Natural killer cell (primary cell): Measurements from ENCODE around the gene OSCAR. TPM values are rescaled to one million over a fixed set of nuclear protein-coding genes. Genes with fewer than 3 reads are reported as not detected.

Experiments used
- ATAC-seq, 3 donors: fragments of 150-1000 bp in 2 of 3; fragments of 200-7000 bp in 1 of 3; cut with Tn5 transposase; 1 replicate in 1 of 3; 2 replicates in 2 of 3; pipeline ENCODE4 v1.10.0; 2021; ENCODE audit warnings: mild to moderate bottlenecking in 2 of 3, moderate library complexity in 2 of 3
- DNase-seq, 2 donors: peaks; one replicate each; pipeline versions ENCODE4 v3.0.0 to v3.0.0-alpha.2; 2013 to 2021; ENCODE audit warnings: mixed read lengths in 1 of 2
- H3K27ac ChIP-seq: one replicate; pipeline ENCODE4 v1.5.1; 2013; ENCODE audit warnings: mild to moderate bottlenecking, low read length
- H3K27me3 ChIP-seq: one replicate; pipeline ENCODE4 v1.6.1; 2013; ENCODE audit warnings: low read length; ENCODE audit not compliant: control insufficient read depth, insufficient read depth
- H3K36me3 ChIP-seq: one replicate; pipeline ENCODE4 v1.6.1; 2013; ENCODE audit warnings: low read length; ENCODE audit not compliant: control insufficient read depth, insufficient read depth
- H3K4me1 ChIP-seq: one replicate; pipeline ENCODE4 v1.6.1; 2013; ENCODE audit warnings: low read length; ENCODE audit not compliant: control insufficient read depth, insufficient read depth
- H3K4me3 ChIP-seq: one replicate; pipeline ENCODE4 v1.5.1; 2013; ENCODE audit warnings: low read length
- H3K9me3 ChIP-seq: one replicate; pipeline ENCODE4 v1.6.1; 2013; ENCODE audit warnings: low read length; ENCODE audit not compliant: control insufficient read depth, insufficient read depth
- H3K27ac Mint-ChIP-seq, 2 donors: one replicate each; pipeline ENCODE4 v1.8.0; 2022; ENCODE audit warnings: mild to moderate bottlenecking in 2 of 2, mixed read lengths in 2 of 2, moderate library complexity in 1 of 2
- H3K27me3 Mint-ChIP-seq, 2 donors: one replicate each; pipeline ENCODE4 v1.8.0; 2022; ENCODE audit warnings: low read depth in 2 of 2, mixed read lengths in 2 of 2
- H3K36me3 Mint-ChIP-seq: one replicate; pipeline ENCODE4 v1.8.0; 2022; ENCODE audit warnings: mixed read lengths
- H3K4me1 Mint-ChIP-seq, 2 donors: one replicate each; pipeline ENCODE4 v1.8.0; 2022; ENCODE audit warnings: mixed read lengths in 2 of 2
- H3K4me3 Mint-ChIP-seq: one replicate; pipeline ENCODE4 v1.8.0; 2022; ENCODE audit warnings: mild to moderate bottlenecking, moderate library complexity, mixed read lengths
- H3K9me3 Mint-ChIP-seq, 2 donors: one replicate each; pipeline ENCODE4 v1.8.0; 2022; ENCODE audit warnings: mixed read lengths in 2 of 2
- CTCF ChIP-seq: fragments of 200-600 bp; IDR thresholded peaks from one replicate; pipeline ENCODE4 v1.8.0; 2022; ENCODE audit warnings: antibody characterized with exemption
- WGBS: methylation state at CpG from one replicate; pipeline ENCODE4 v1.1.7; 2013; ENCODE audit warnings: missing lambda C conversion rate; ENCODE audit not compliant: insufficient coverage; 5-methylcytosine and 5-hydroxymethylcytosine counted together
- intact Hi-C: fragments of 100-400 bp; cut with micrococcal nuclease; formaldehyde crosslinking; loops from one replicate; pipeline ENCODE4 v1.14.2; 2022
- total RNA-seq, 4 donors: library from RNA; stranded (reverse); fragments of 120-200 nt in 1 of 4; gene quantifications; one replicate each; pipeline versions ENCODE4 v1.2.3 to v1.2.4, GENCODE V29; 2013 to 2022

Gene OSCAR
- total RNA-seq, 3 donors from 2014 or later (not counting 1 experiment from before 2014, with no cell fraction given) = 2.3 to 5.4 (median 4.4) TPM

- Mint-ChIP-seq H3K36me3 (no peaks in the 10 kb centered on the region), H3K4me3 (no peak overlapping the region), H3K9me3 (no peaks in the 10 kb centered on the region), H3K27me3 (peaks cover 0 to 7% of the 10 kb centered on the region in 2 donors), H3K4me1 (no peaks in the 10 kb centered on the region), H3K27ac (no peak overlapping the region)
- Histone ChIP-seq H3K9me3 (no peaks in the 10 kb centered on the region), H3K4me3 (no peak overlapping the region), H3K4me1 (no peaks in the 10 kb centered on the region), H3K27me3 (no peaks in the 10 kb centered on the region), H3K36me3 (no peaks in the 10 kb centered on the region), H3K27ac (no peak overlapping the region)
- WGBS = 90% methylated on average over 9 of the region's 10 CpGs
- intact Hi-C loops = no loop called here
- no peak for TF ChIP-seq CTCF
- no peak for ATAC-seq
- DNase-seq = no peak
These were observed 26.8 kb downstream of the OSCAR start for GRCh38 chr19:54073829-54074228.

- DNase-seq (no peak), ATAC-seq (no peak)
- Histone ChIP-seq H3K4me1 (no peaks in the 10 kb centered on the region), H3K27ac (no peak overlapping the region), H3K27me3 (no peaks in the 10 kb centered on the region), H3K36me3 (no peaks in the 10 kb centered on the region), H3K4me3 (no peak overlapping the region), H3K9me3 (no peaks in the 10 kb centered on the region)
- H3K4me1 Mint-ChIP-seq = no peaks in the 10 kb centered on the region
- no peak for TF ChIP-seq CTCF
- intact Hi-C loops = no loop called here
- no peak overlapping the region for H3K27ac Mint-ChIP-seq
- no peak overlapping the region for H3K4me3 Mint-ChIP-seq
- no peaks in the 10 kb centered on the region for H3K9me3 Mint-ChIP-seq
- 77% methylated on average over 5 of the region's 5 CpGs for WGBS
- no peaks in the 10 kb centered on the region for H3K36me3 Mint-ChIP-seq
- peaks cover 7 to 14% of the 10 kb centered on the region in 2 donors for H3K27me3 Mint-ChIP-seq
These were observed 31.1 kb downstream of the OSCAR start for GRCh38 chr19:54069470-54069869.

- Mint-ChIP-seq H3K36me3 (no peaks in the 10 kb centered on the region), H3K4me3 (no peak within 1 kb of the TSS), H3K27ac (no peak within 1 kb of the TSS), H3K27me3 (peaks cover 8 to 17% of the 10 kb centered on the region in 2 donors), H3K9me3 (no peaks in the 10 kb centered on the region), H3K4me1 (no peaks in the 10 kb centered on the region)
- no peak for TF ChIP-seq CTCF
- WGBS = 70% methylated on average over 27 of the region's 34 CpGs
- Histone ChIP-seq H3K36me3 (no peaks in the 10 kb centered on the region), H3K27me3 (no peaks in the 10 kb centered on the region), H3K4me1 (no peaks in the 10 kb centered on the region), H3K27ac (no peak within 1 kb of the TSS), H3K4me3 (no peak within 1 kb of the TSS), H3K9me3 (no peaks in the 10 kb centered on the region)
- intact Hi-C loops = no loop called here
- DNase-seq (no peak), ATAC-seq (no peak)
These were observed 37.1 kb downstream of the OSCAR start, which contains the start of gene VSTM1 for GRCh38 chr19:54063350-54064116. Gene VSTM1 (minus strand): TSS chr19:54063897. CDS start chr19:54063777, 120 bp downstream.
